Mesenteric fat pad (tissue), 1 donor: ENCODE measurements around the gene AKR1D1. TPM values are rescaled to one million over a fixed set of nuclear protein-coding genes. Genes with fewer than 3 reads are reported as not detected.
"Not testable (repeated sequence)": the region's sequence is repeated elsewhere in the genome, so short reads cannot be mapped to it uniquely, and the experiment has no call there.

Experiments used
- DNase-seq: peaks from one replicate; pipeline ENCODE4 v3.0.0-alpha.2; 2020; ENCODE audit warnings: low spot score
- total RNA-seq: library from RNA; stranded (reverse); fragmentation: NEBNext Ultra II Directional; extraction: Animal tissue kit (Norgen Biotek cat#: 25700); gene quantifications from one replicate; pipeline ENCODE4 v1.2.1, GENCODE V29; 2021
- donor health status: DM: yes; HTN: yes; CAD: no.

The AKR1D1 gene
- total RNA-seq, 1 donor from 2014 or later, result not detected

- no peak for DNase-seq
These were observed 2.1 kb upstream of the AKR1D1 start for GRCh38 chr7:138074121-138074520.

- no peak for DNase-seq
These were observed 1.7 kb upstream of the AKR1D1 start for GRCh38 chr7:138074540-138074939.

GRCh38 chr7:138075350-138075749 is 909 bp upstream of the AKR1D1 start:
- DNase-seq, result no peak

- DNase-seq, result not testable (repeated sequence)
These were observed 473 bp upstream of the AKR1D1 start for GRCh38 chr7:138075786-138076185.

- DNase-seq, result no peak
These were observed 1.6 kb downstream of the AKR1D1 start for GRCh38 chr7:138077809-138078208.

- no peak for DNase-seq
These were observed 2.9 kb downstream of the AKR1D1 start for GRCh38 chr7:138079137-138079536.

- no peak for DNase-seq
These were observed 5.6 kb downstream of the AKR1D1 start for GRCh38 chr7:138081868-138082267.

- no peak for DNase-seq
These were observed 7.6 kb downstream of the AKR1D1 start for GRCh38 chr7:138083859-138084258.

- DNase-seq, result no peak
These were observed 10.5 kb downstream of the AKR1D1 start for GRCh38 chr7:138086563-138087270.

GRCh38 chr7:138089080-138089901 is 13.0 kb downstream of the AKR1D1 start:
- DNase-seq, result no peak

GRCh38 chr7:138091032-138091431 is 14.8 kb downstream of the AKR1D1 start:
- DNase-seq, result no peak

GRCh38 chr7:138091840-138092239 is 15.6 kb downstream of the AKR1D1 start:
- DNase-seq, result not testable (repeated sequence)

GRCh38 chr7:138092486-138093028 is 16.3 kb downstream of the AKR1D1 start:
- no peak for DNase-seq

GRCh38 chr7:138095972-138096935 is 20.0 kb downstream of the AKR1D1 start:
- DNase-seq, result no peak

- no peak for DNase-seq
These were observed 20.9 kb downstream of the AKR1D1 start for GRCh38 chr7:138097064-138097741.

GRCh38 chr7:138099813-138100212 is 23.6 kb downstream of the AKR1D1 start:
- no peak for DNase-seq

GRCh38 chr7:138105221-138105620 is 29.0 kb downstream of the AKR1D1 start:
- no peak for DNase-seq

GRCh38 chr7:138115047-138115446 is 38.8 kb downstream of the AKR1D1 start:
- no peak for DNase-seq

- no peak for DNase-seq
These were observed 39.9 kb downstream of the AKR1D1 start for GRCh38 chr7:138116141-138116540.

GRCh38 chr7:138116892-138117291 is 40.6 kb downstream of the AKR1D1 start:
- no peak for DNase-seq
